Stimulated activated CD8-positive, alpha-beta memory T cell treated with anti-CD3 and anti-CD28 coated beads, Interleukin-7, amount 100 ng/mL, for 48 hours (primary cell): ENCODE measurements around the gene EVA1C.
"Not testable (repeated sequence)": the region's sequence is repeated elsewhere in the genome, so short reads cannot be mapped to it uniquely, and the experiment has no call there.

ENCODE experiments used
- DNase-seq, 2 donors: peaks; one replicate each; pipeline ENCODE4 v3.0.0-alpha.2; 2020; ENCODE audit warnings: low read depth in 1 of 2; ENCODE audit errors: extremely low read depth in 1 of 2

Gene EVA1C

DNA sequence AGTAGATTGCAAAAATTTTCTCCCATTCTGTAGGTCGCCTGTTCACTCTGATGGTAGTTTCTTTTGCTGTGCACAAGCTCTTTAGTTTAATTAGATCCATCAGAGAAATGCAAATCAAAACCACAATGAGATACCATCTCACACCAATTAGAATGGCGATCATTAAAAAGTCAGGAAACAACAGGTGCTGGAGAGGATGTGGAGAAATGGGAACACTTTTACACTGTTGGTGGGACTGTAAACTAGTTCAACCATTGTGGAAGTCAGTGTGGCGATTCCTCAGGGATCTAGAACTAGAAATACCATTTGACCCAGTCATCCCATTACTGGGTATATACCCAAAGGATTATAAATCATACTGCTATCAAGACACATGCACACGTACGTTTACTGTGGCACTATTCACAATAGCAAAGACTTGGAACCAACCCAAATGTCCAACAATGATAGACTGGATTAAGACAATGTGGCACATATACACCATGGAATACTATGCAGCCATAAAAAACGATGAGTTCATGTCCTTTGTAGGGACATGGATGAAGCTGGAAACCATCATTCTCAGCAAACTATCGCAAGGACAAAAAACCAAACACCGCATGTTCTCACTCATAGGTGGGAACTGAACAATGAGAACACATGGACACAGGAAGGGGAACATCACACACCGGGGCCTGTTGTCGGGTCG, 21.8 kb upstream of the EVA1C start:
- not testable (repeated sequence) for DNase-seq

DNA sequence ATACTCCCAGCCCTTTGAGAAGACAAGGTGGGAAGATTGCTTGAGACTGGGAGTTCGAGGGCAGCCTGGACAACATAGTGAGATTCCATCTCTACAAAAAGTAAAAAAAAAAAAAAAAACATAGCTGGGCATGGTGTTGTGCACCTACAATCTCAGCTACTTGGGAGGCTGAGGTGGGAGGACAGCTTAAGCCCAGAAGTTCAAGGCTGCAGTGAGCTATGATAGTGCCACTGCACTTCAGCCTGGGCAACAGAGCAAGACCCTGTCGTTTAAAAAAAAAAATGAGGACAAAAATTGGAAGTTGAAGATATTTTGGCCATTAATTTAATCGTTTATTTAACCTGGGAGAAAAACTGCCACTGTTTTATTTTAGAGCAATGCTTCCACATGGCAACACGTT, 20.8 kb upstream of the EVA1C start:
- no peak for DNase-seq

DNA sequence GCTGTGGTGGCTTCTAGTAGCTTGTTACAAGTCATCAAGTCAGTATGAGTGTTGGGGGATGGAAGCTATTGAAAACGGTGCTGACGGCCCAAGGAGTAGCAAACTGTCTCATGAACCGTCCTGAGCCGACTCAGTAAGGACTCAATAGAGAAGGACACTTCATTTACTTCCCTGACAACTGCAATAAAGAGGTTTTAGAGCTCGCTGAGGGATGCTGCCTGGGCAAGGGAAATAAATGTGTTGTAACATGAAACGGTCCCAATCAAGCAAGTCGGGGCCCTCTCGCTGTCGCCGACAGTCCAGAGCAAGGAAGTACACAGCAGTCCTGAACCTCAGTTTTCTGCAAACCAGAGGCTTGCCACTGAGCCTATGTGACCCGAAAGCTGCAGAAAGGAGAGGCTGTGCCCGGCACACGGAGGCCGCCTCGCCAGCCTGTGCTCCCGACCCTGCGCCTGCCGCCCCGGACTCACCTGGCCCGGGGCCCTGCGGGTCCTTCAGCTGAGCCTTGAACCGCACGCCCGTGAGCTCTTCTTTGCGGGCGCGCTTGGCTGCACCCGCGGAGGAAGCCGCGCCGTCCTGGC, 20.1 kb upstream of the EVA1C start:
- DNase-seq: no peak

DNA sequence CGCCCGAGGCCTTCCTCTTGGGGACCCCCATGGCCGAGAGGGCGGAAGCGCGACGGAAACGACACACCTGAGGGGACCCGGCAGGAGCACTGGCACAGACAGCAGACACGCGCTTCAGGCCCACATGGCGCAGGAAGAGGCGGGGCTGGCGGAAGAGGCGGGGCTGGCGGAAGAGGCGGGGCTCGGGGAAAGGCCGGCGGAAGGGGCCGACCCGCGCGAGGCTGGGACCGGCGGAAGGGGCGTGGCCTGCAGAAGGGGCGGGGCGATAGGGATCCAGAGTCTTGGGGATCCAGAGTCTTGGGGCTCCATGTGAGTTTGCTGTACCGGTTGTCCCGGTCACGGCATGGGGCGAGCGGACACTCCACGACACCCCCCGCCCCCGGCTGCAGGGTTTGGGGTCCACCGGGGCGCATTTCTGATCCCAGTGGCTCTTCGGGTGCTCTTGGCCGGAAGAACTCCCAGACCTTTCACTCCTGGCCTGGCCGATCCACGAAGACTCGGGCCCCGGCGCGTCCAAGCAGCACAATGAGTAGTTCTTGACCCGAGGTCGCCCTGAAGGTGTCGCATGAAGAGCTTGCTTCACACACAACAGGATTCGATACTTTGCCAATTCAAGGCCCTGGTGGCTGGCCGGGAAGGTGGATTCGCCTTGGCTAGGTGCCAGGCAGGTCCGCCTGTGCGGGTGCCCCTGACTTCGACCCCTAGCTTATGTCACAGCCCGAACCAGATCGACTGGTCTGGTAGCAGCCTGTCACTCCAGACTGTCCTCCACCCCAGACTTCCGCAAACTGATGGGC, 19.4 kb upstream of the EVA1C start, which contains the start of gene URB1:
TSS of gene URB1 (minus strand) at position 133 of the 797 bp plus-strand sequence. CDS start at position 31, 102 bp downstream.
- DNase-seq: peak; percentile 83 to 89

DNA sequence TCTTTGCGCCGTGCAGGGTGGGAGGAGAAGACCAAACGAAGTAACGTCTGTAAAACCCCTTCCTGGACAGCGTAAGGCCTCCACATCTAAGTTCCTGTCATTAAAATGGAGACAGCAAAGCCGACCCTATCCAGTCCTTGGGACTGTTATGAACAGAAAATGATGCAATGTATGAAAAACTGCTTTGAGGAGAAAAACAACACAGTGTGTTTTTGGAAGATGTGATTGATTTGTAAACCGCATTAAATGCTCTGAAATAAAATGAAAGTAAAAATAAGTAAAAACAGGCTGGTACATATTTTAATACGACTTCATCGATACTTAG, 18.9 kb upstream of the EVA1C start:
- no peak for DNase-seq

DNA sequence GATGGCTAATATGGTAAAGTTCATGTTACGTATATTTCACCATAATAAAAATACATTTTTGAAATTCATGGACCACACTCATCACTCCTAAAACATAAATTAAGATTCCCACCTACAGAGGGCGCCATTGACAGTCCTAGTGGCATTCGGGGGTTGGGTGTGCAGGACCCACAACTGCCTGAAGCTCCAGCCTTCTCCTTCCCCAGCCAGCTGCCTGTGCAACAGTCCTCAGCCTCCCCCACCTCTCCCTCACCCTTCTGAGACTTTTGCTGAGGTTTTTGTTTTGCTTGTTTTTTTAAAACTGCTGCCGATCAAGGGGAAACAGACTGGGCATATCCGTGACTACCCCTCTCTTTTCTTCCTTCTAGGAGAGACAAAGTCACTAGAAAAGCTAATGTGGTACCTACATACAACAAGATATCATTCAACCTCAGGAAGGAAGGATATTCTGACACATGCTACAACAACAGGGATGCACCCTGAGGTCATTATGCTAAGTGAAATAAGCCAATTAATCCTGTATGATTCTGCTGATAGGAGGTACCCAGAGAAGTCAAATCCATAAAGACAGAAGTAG, 9.2 kb upstream of the EVA1C start:
- peak in 1 of 2 donors; percentile 41 for DNase-seq

DNA sequence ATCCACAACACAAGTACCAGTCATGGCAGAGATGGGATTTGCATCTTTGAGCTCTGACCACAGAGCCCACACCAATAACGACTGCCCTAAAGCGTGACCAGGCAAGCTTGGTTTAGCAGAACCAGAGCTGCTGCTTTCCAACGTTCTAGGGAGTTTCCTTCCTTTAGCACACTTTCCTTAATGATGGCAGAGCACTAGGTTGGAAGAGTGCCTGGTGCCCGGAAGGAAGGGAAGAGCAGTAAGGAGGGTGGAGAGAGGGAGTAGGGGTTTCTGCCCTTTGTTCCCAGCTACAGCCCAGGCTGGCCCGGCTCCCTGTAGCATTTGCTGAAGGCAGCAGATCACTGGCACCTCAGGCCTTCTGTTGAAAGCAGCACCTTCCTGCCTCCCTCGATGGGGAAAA, 6.1 kb upstream of the EVA1C start:
- DNase-seq: no peak

DNA sequence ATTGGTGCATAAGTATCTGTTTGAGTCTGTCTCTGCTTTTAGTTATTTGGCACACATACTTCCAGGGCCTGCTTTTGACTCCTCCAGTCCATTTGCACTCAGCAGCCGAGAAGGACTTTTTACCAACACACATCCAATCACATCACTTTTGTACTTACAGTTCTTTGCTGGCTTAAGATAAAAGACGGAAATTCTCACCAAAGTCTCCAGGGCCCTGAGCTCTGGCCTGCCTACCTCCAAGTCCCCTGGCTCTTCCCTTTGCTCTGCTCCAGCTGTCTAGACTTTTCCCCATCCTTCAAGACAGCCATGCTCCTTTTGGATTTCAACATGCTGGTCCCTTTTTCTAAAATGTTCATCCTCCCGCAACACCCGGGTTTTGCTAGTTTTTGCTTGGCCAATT, 2.2 kb upstream of the EVA1C start:
- DNase-seq: no peak

DNA sequence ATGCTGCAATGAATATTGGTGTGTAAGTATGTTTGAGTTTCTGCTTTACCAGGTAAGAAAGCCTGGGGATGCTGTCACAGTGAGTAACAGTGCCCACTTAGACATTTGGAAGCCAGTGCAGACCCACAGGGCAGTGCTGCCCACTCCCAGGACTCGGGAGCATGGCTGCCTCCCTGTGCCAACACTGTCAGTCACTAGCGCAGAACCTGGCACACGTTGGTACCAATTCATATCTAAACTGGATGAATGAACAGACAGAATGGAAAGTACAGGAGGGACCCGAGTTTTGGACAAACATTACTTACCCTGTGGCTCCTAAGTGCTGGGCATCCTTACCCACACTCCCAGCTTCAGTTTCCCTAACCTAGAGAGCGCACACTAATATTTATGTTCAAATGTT, 1.6 kb upstream of the EVA1C start:
- DNase-seq: no peak

DNA sequence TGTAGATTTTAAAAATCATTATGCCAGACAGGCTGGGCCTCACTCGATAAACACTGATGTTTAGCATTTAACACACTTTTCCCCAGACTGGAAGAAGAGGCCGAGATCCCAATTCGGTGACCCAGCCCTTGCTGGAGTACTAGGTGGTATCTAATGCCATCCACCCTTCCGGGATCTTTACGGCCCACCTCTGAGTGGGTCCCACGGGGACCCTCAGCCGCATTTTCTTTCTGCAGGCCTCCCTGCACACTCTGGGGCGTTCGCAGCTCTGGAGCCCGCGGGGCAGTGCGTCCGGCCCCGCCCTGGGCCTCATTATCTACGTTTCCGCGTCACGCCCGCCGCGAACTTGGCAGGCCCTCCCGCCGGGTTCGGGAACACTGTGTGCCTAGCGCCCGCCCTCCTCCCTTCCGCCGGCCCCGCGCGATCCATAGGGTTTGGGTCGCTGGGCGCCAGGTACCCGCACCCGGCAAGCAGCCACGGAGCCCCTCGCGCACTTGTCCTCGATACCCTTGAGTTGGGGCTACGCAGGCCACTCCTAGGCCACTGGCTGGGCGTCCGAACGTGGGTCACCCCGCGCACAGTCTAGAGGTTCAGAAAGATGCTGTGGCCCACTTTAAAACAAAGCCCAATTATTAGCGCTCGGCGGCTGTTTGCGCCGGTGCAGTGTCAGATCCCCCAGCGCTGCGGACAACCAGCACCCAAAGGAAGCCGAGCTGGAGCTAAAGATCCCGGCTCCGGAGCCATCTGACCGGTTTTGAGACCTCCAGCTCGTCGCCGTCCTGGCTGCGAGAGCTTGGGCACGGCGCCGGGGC, 950 bp upstream of the EVA1C start:
- DNase-seq: peak; percentile 45 to 55

DNA sequence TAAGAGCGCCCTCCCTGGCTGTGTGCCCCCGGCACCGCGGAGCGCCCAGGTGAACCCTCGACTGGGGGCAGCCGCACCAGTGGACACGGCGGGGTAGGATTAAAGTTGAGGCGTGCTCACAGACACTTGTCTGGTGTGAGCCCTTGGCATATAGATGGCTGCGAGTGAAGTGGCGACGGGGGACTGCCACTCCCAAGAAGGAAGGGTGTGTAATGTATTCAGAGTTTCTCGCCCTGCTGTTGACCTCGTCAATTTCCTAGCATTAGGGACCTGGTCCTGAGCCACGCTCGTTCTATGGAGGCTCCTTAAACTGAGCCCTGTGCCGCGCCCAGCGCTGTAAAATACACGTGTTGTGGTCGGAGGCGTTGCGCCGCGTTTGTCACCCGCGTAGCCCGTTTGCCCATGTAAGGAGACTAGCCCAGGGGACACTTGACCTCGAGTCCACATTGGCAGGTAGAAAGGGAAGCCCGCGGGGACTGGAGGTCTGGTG, 554 bp downstream of the EVA1C start:
- no peak for DNase-seq

DNA sequence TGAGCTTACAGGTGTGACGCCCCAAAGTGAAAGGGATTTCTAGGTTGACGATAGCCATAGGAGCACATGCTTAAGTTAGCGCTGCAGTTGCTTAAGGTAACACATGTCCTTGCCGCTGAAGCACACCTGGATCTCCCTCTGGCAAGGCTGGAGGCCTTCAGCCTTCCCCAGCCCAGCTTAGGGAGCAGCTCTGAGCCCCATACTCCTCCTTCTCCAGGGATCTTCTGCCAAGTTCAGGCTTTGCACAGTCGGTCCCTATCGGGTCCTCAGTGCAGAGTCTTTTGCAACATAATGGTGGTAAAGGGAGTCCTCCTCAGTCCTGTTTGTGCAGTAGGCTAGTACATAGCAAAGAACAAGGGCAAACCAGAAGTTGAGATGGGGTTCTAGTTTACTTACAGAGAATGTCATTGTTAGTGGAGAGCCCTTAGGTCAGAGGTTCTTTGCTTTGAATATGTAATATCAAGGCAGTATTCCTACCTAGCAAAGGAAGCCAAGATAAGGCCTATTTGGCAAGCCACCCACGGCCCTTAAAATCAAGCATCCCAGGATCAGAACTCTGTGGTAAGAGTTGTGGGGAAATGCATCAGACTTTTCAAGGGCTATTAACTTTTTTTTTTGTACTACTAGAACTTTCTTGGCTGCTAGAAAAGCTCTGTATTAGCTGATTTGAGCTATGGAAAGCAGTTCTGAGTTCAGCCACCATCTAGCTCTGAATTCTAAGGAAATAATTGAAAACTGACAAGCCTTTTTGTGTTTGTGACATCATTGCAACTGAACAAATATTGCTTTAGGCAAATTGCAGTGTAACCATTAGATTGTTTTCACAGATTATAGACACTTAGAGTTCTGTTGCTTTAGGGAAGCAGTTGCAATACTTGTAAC, 1.4 kb downstream of the EVA1C start:
- DNase-seq: no peak

DNA sequence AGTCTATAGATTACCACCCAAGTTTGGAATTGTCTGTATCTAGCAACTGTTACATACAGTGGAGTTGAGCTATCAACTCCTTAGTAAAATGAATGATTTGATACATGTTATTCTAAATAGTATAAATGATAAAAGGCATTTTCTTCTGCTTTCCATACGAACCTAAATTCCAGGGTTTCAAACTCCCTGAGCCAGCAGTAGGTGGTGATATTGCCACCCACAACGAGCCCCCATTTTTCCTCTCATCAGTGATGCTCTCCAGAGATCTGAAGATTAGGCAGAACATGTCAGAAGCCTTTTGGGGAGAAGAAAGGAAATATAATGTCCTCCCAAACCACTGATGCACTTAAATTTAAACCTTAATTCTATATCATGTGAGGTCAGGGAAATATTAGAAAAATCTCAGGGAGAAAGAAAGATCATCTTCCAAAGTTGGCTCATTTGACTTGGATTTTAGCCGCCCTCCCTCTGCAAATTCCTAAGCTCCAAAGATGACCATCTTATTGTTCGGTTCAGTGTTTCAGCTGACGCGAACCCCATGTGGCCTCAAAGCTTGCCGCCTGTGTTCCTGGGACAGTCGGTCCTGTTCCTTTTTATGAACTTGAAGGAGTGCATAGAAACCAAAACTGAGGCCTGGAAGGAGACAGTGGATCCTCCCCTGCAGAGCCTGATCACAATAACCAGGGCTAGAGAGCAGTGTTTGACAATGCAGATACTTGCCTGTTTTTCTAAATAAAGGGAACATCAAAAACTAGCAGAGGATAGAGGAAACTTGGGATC, 2.3 kb downstream of the EVA1C start:
- DNase-seq: no peak

DNA sequence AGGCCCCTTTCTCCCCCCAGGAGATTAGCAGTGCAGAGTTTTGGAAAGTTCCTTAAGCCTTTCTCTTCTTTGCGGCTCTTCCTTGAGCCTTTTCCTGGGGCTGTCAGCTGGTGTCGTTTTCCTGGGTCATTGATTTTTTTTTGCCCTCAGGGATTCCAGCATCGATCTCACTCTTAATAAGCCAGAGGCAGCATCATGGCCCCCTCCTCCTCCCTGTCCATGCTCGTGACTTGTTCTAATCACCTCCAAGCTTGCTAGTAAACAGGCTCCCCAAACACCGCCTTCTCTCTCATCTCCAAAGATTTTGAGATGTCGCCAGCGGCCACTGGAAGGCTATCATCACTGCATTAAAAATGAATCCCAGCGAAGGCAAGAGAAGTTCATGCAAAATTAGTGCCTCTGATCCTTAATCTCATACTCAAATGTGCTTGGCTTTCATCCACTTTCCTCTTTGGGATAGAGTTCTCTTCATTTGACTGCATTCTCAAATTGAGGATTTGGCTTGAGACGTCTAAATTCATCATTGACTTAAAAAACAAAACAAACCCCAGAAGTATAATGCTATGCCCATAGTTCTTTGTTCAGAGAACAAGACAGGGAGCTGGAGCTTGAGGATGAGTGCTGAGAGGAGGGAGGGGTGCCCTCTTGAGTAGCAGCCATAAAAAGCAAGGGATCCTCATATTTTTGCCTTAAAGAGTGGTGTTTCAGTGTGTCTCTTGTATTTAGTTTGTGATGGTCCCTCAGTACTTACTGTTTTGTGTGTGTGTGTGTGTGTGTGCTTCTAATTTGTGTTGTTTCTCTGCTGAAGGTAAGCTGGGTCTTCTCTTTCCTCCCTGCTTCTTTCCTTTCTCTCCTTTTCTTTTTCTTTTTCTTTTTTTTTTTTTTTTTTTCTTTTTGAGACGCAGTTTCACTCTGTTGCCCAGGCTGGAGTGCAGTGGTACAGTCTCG, 3.2 kb downstream of the EVA1C start:
- DNase-seq: no peak

DNA sequence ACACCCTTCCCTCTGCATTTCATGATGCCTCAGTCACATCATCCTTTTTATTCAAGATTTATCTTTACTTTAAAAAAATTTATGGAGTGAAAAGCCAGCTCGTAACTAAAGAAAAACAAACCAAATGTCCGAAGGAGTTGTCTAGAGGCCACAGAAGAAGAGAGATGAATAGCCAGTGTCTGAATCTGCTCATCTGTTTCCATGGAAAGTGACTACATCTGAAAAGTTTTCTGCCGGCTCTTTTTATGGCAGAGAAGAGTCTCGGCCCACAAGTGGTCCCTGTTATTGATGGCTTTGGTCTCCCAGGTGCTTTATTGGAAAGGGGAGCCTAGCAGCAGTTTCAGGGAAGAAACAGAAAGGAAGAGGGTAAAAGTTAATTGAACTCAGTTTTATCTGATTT, 5.6 kb downstream of the EVA1C start:
- no peak for DNase-seq

DNA sequence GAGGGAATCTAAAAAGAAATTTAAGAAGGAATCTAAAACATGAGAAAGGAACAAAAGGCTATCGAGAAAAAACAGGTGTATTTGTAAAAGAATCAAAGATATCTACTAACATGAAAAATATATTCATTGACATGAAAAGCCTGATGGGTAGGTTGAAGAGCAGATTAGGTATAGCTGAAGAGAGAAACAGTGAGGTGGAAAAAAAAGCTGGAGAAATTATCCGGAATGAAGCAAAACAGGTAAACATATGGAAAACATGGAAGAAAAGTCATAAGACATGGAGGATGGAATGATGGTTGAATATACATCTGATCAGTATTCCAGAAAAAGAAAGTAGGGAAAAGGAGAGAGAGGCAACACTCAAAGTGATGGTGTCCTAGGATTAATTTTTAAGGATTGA, 9.6 kb downstream of the EVA1C start:
- no peak for DNase-seq

DNA sequence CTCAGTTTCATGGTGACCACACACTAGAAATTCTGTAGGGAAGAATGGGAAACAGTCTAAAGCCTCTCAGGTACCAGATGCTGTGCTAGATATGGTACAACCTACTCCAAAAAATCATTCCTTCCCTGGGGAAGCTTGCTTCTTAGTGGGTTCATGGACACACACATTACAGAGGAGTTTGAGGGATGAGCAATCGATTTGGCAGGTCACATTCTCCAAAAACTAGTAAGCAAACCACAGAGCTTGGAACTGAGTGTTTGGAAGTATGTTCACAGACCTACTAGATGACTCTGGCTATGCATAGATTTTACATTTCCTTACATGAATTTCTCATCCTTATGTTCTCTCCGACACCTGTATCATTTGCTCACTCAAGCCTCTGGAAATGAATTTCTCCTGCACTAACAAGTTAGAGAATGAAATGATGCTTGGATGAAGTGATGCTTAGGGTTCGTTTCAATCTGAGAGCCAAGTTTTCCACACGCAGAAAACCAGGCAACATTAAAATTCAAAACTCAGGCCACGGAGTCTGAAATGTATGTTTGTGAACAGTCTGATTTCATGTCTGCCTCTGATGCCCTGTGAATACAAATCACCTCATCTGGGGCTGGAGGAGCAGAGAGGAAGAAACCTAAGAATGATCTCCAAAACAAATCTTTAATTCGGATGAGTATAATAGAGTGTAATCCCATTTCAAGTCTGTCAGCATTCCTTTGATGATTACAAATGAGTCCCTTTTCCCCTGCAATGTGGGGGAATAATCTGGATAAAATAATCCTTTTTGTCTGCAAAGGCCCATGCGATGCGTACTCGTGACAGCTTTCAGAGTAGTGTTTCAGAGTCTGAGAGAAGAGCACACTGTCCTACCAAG, 11.0 kb downstream of the EVA1C start:
- no peak for DNase-seq
